GM19467 (cell line): ENCODE results near the gene ADD3.
A peak's percentile ranks its signal among the peaks of the same experiment; 100 is the strongest.
"Not testable (repeated sequence)": the region's sequence is repeated elsewhere in the genome, so short reads cannot be mapped to it uniquely, and the experiment has no call there.

Source experiments
- ATAC-seq: cut with Tn5 transposase; IDR thresholded peaks from one replicate; pipeline ENCODE4 v1.9.1; 2021; ENCODE audit warnings: mild to moderate bottlenecking, moderate library complexity; ENCODE audit not compliant: unreplicated experiment

Gene ADD3

DNA sequence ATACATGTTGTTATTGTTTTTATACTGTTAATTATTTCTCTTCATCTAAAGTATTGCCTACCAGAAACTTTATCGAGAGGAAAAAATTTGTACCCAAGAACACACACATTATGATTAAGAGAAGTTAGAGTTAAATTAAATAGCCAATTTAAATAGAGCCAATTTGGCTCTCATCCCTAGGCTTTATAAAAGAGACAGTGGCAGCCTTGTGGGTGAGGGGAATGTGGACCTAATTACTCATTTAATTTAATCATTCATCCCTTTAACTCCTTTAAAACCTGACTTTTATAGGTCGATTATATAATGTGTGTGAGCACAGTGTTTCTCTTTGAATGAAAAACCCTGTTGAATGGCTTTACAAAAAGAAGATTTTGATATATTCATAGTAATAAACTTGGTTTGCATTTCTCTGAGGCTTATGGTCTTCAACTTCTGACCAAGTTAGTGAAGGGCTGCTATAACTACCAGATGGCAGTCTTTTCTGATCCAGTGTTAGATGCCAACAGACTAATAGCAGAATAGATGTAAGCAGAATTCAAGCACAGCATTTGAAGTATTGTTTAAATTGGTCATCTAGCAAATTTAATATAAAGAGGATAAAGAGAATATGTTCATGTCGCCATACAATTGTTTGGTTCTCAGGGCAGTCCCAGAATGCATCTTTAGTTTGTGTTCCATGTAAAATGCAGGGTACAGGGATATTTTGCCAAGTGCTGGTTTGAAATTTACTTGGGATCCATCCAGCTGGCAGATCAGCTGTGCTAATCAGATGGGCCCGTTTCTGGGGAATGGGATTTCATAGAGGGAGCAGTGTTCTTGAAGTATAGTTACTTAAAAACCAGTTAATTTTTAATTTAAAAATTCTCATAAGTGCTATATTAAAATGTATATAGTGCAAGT lies 25.3 kb downstream of the ADD3 start:
- ATAC-seq, result no peak

DNA sequence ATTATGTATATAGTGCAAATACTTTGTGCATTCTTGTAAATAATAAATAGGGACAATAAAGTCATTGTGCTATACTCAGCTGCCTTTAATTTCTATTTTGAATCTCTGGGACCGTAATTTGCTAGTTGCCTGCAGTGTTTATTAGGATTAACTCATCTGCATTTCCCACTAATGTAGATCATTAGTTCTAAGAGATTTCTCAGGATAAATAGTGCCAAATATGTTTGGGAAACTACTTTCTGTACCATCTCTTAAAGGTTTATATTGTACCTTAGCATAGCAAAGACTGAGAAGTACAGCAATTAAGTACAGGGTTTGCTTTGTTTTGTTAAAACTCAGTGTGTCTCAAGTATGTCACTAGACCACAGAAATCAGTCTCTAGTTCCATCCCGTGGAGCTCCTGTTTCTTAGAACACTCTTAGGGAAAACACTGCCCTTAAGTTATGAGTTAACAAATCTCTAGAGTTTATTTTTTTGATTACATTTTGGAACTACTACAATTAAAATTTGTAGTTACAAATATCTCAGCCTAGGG lies 26.0 kb downstream of the ADD3 start:
- no peak for ATAC-seq

DNA sequence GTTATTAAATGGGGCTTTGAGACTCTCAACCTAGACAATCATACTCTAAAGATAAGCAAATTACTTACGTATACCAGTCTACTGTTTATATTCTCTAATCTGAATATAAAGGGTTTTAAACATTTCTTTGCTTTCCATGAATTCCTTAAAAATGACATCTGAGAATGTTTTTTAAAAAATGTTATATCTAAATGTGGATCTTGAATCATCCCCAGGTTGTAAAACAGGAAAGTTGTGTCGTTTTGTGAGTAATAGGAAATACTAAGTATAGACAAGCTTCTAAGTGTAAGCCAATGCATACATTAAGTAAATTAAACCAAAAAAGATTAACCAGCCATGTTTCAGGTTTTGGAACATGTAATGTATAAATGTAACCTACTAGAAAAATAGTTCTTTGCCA lies 26.8 kb downstream of the ADD3 start:
- no peak for ATAC-seq

DNA sequence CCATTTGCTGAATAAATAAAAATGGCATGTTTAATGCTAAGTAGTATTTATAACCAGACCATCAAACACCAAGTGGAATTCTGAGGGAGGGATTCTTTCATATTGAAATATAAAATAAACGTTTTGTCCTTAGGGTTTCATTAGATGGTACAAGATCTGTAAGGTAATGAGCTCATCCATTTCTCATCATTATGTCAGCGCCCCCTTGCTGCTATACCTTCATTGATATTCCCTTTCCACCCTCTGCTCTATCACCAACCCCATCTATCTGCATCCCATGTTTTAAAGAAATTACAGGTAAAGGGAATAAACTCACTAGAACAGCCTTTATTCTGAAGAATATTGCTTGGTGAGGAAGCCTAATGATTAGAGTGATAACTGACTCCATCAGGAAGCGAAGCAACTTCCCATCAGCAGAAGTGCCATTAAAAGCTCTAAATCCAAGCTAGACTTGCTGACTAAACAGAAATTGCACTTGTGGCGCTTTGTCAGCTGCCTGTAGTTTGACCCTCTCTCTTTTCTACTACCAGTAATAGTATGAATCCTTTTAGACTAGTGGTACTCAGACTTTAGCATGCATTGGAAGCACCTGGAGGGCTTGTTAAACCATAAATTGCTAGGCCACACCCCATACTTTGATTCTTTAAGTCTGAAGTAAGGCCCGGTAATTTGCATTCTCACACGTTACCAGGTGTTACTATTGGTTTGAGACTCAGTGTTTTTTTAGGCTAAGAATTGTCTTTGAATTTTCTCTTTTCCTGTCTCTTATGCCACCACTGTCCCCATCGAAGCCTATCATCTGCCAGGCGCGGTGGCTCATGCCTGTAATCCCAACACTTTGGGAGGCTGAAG lies 27.5 kb downstream of the ADD3 start:
- ATAC-seq, result no peak

DNA sequence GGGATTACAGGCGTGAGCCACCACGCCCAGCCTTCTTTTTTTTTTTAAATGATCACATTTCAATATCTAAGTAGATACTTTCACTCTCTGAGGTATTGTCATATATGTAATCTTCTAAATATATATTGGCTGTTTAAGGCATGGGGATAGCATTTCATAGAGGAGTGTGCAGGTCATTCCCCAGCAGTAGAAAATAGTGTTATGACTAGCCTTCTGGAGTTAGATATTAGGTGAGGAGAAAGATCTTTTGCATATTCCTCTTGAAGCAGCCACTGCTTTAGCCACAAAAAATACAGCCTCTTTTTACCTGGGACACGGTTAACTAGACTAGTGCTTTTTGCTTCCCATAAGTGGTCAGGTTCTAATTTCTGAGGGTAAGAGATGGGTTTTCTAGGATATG lies 28.9 kb downstream of the ADD3 start:
- peak; percentile 72 for ATAC-seq

DNA sequence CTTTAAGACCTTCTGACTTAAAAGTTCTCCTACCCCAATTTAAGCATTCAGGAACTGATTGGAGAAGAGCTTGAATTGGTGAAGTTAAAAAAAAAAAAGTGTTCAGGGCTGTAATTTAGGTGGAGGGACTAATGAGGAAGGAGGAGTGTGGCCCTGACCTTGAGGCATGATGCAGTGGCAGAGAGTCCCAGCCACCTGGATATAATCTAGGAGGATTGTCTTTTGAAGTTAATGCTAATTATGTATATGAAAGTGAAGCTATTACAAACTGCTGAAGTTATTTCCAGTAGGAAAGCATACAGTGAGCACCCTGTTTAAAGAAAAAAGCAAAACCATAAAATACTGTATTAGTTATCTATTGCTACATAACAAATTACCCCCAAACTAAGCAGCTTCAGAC lies 31.5 kb downstream of the ADD3 start:
- no peak for ATAC-seq

DNA sequence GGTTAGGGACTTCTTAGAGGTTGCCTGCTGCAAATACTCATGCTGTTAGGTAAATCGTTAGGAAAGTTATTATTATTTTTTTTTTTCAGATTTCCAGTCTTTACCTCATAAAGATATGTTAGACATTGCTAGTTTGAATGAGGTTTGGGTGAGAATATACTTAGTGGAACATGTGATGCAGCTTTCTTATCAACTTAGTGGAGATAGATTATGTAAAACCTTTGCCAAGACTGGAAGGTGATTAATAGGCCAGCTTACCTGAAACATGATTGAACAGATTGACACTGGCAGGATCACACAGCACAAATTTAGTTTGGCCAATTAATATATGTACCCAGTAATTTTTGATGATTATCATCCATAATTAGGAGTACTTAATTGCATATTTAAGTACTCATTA lies 32.3 kb downstream of the ADD3 start:
- ATAC-seq, result no peak

DNA sequence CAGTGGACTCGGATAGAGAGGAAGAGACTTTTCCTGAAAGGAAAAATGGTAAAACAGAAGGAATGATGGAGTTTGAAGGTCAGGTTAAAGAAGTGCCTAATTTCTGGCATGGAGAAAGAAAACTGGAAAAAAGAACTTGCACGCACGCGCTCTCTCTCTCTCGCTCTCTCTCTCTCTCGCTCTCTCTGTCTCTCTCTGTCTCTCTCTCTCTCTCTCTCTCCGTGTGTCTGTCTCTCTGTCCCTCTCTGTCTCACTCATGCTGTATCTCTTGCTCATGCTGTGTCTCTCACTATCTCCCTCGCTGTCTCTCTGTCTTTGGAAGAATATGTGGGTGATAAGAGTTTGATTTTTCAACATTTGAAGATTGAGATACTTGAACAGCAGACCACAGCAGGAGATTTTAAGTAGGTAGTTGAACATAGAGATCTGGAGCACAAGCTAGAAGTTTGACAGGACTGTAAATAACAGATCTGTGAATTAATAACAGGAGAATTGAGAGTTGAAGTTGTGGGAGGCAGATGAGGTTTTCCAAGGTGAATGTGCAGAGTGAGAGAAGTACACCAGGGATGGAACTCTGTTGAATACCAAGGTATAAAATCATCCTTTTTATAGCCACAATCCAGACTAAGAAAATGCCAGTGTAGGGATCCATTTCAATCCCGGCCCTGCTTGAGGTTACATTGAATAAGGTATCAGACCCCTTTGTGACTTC lies 33.1 kb downstream of the ADD3 start:
- ATAC-seq, result no peak

DNA sequence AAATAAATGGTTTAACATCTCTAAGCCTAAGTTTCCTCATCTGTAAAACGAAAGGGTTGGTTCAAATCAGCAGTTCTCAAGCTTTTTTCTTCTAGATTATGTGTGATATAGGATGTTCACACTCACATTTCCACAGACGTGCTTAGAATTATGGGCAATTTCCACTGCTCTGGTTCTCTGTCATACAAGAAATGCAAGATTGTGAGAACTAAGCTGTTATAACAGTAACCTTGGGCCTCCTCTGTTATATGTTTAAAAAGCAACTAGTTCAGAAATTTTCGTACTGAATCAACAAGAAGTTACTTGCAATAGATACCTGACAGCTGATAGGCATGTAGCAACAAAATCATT lies 33.7 kb downstream of the ADD3 start:
- ATAC-seq, result no peak

DNA sequence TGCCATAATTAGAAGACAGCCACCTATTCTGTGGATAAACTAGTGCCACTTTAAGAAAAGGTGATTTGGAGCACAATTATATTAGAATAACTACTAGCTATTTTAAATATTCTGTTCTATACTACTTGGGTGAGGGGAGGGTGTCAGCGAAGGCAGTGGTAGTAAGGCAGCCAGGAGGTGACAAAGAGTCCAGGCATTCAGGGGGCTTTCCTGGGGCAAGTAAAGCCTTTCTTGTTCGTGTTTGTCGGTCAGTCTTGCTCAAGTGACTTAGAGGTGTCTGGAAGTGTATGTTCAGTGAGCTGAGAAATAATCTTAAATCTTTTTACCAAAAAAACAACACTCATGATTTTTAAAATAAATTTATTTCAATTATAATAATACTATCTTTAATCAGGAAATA lies 34.4 kb downstream of the ADD3 start:
- no peak for ATAC-seq

DNA sequence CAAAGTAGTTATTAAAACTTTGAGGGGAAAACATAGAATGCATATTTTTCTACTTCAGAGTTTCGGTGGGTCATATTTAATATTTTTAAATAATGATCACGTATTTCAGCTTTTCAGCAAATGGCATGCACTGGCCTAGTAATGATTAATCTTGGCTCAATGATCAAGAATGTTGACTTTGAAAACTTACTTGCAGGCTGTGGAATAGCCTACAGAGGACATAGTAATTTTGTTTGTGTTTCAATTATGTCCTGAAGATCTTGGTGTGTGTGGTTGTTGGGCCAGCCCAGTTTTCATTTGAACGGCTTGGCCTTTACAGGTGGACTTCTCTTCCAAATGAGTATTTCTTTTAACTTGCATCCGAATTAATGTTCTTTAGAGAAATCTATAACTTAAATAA lies 35.1 kb downstream of the ADD3 start:
- no peak for ATAC-seq

DNA sequence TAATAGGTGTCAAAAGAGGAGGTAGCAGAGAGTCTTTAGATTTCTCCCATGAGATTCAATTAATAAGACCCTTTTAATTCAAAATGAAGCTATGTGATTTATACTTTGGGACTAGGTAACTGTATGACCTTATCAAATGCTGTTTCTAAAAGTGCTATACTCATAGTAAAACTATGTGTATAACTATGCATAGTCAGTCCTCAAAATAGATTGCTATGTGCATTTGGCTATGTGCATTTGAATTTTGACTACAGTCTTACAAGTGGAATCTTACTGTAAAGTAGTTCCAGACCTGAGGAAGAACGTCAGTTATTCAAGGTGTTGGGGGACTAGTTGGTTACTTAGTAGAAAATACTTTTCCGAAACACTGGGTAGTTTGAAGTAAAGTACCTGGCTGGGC lies 36.9 kb downstream of the ADD3 start:
- ATAC-seq, result no peak

DNA sequence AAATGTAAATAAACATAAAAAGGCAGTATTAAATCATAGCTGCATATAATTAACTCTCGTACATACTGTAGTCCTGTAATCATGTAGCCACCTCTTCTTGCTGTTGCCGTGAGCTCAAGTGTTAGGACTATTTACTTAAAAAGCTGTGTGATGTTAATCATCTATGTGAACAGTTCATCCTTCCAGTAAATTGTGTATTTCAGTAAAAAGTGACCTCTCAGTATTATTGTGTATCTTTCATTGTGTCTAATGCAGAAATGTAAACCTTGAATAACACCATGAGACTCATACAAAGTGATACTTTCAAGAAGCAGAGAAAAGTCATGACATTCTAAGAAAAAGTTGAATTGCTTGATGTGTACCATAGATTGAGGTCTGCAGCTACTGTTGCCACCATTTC lies 38.0 kb downstream of the ADD3 start:
- no peak for ATAC-seq

DNA sequence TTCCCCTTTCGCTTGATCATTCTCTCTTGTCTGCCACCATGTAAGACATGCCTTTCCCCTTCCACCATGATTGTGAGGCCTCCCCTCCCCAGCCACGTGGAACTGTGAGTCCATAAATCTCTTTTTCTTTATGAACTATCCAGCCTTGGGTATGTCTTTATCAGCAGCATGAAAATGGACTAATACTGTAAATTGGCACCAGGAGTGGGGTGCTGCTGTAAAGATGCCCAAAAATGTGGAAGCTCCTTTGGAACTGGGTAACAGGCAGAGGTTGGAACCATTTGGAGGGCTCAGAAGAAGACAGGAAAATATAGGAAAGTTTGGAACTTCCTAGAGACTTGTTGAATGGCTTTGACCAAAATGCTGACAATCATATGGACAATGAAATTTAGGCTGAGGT lies 40.4 kb downstream of the ADD3 start:
- not testable (repeated sequence) for ATAC-seq

DNA sequence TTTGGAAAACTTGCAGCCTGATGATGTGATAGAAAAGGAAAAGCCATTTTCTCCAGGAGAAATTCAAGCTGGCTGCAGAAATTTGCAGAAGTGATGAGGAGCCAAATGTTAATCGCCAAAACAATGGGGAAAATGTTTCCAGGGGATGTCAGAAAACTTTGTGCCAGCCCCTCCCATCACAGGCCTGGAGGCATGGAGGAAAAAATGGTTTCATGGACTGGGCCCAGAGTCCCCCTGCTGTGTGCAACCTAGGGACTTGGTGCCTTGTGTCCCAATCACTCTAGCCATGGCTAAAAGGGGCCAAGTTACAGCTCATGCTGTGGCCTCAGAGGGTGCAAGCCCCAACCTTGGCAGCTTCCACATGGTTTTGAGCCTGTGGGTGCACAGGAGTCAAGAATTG lies 41.0 kb downstream of the ADD3 start:
- no peak for ATAC-seq

DNA sequence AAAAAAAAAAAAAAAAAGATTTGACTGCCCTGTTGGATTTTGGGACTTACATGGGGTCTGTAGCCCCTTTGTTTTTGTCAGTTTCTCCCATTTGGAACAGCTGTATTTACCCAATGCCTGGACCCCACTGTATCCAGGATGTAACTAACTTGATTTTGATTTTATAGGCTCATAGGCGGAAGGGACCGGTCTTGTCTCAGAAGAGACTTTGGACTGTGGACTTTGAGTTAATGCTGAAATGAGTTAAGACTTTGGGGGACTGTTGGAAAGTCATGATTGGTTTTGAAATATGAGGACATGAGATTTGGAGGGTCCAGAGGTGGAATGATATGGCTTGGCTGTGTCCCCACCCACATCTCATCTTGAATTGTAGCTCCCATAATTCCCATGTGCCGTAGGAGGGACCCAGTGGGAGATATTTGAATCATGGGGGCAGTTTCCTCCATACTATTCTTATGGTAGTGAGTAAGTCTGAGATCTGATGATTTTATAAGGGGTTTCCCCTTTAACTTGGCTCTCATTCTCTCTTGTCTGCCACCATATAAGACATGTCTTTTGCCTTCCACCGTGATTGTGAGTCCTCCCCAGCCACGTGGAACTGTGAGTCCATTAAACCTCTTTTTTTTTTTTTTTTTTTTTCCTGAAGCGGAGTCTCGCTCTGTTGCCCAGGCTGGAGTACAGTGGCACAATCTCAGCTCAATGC lies 42.3 kb downstream of the ADD3 start:
- ATAC-seq, result not testable (repeated sequence)

DNA sequence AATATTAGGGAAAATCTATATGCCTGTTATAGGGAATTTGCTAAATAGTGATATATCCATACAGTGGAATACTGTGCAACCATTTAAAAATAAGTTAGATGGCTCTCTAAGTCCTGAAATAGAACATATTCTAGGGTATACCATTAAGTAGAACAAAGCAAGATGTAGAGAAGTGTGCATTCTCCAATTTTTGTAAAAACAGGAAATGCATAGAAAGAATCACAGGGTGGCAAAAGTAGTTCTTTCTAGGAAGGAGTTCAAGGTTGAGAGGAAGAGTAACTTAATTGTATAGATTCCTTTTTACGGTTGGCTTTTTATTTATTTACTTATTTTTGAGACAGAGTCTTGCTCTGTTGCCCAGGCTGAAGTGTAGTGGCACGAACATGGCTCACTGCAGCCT lies 43.7 kb downstream of the ADD3 start:
- ATAC-seq, result no peak

DNA sequence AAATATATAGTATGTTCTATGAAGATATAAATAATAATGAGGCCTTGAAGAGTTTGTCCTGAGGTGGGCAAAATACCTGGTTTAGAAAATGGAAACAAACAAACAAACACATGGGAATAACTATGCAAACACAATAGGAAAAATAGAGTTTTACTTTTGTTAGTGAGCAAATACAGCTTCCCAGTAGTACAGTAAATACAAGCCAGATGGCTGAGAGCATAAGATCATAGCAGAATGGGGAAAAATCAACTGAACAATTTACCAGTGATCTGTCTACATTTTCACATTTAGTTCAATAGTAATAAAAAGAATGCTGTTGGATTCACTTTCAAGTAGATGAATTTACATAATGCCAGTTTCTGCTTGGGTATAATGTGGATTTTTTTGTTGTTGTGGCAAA lies 45.1 kb downstream of the ADD3 start:
- no peak for ATAC-seq

DNA sequence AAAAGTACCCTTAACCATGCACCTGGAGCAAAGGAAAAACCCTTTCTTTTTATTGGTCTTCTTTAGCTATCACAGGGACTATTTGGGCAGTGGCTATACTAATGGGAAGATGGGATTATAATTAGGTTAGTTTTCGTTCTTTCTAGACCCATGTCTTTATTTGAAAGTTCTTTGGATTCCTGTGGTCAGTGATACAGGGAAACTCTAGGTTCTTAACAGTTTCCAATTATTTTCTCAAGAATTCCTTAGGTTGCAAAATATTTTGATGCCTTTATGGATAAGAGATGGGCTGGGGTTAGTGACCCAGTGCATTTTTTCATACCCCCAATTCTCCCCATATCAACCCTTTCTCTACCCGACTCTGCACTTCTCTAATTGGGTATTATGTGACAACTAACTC lies 49.0 kb downstream of the ADD3 start:
- ATAC-seq, result no peak

DNA sequence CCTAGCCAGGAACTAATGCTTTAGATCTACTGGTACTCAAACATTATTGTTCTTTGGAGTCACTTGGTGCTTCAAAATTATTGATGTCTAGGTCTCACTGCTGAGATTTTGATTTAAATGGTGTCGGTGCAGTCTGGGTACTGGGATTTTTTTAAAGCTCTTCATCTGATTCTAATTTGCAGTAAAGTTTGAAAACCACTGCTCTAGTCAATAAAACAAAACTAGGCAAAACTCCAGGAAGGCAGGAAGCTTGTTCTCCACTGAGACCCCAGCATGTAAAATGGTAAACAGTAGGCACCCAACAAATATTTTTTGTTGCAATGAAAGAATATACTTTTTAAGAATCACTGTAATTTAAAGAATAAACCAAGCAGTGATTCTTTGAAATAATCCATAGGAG lies 49.7 kb downstream of the ADD3 start:
- ATAC-seq, result no peak

DNA sequence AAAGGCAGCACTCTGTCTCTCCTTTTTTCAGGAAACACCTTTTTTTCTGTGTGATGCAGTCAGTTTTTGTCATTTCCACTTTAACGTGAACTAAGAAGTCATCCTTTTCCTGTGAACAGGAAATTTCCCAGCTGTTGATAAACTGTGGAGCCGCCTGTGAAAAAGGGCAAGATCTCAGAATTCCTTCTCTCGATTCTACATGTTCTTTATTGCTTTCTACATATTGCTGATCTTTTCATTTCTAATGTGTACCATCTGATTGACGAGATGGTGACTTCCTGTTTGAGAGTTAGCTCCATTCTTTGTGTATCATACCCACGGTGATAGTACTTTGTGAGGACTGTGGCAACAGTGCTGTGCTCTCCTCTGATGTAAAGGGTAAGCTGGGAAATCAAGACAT lies 50.4 kb downstream of the ADD3 start:
- ATAC-seq, result no peak
